ENCODE results near the gene ANLN.
"Not testable (repeated sequence)": the region's sequence is repeated elsewhere in the genome, so short reads cannot be mapped to it uniquely, and the experiment has no call there.

The ANLN gene

GRCh38 chr7:36459236-36459960, 69.7 kb downstream of the ANLN start:
- no peak overlapping the region for H3K9ac ChIP-seq (ENCODE audit: low read length)
- H3K4me1 ChIP-seq (ENCODE audit: control insufficient read depth, insufficient read depth, low read length) = no peaks in the 10 kb centered on the region
- H3K27me3 ChIP-seq (ENCODE audit: control insufficient read depth, insufficient read depth, low read length) = no peaks in the 10 kb centered on the region
- no peak overlapping the region for H3K4me3 ChIP-seq (ENCODE audit: low read length)
- no peaks in the 10 kb centered on the region for H3K9me3 ChIP-seq (ENCODE audit: control insufficient read depth, low read length)
- no peaks in the 10 kb centered on the region for H3K36me3 ChIP-seq (ENCODE audit: control insufficient read depth, insufficient read depth, low read length)

- no peaks in the 10 kb centered on the region for H3K27me3 ChIP-seq (ENCODE audit: control insufficient read depth, insufficient read depth, low read length)
- H3K4me1 ChIP-seq (ENCODE audit: control insufficient read depth, insufficient read depth, low read length) = no peaks in the 10 kb centered on the region
- no peaks in the 10 kb centered on the region for H3K36me3 ChIP-seq (ENCODE audit: control insufficient read depth, insufficient read depth, low read length)
- H3K4me3 ChIP-seq (ENCODE audit: low read length) = no peak overlapping the region
- H3K9ac ChIP-seq (ENCODE audit: low read length) = no peak overlapping the region
- H3K9me3 ChIP-seq (ENCODE audit: control insufficient read depth, low read length) = no peaks in the 10 kb centered on the region
Observed at GRCh38 chr7:36460811-36461429, 71.3 kb downstream of the ANLN start.

GRCh38 chr7:36462551-36463137, 73.0 kb downstream of the ANLN start:
- H3K4me3 ChIP-seq (ENCODE audit: low read length) = no peak overlapping the region
- H3K36me3 ChIP-seq (ENCODE audit: control insufficient read depth, insufficient read depth, low read length) = no peaks in the 10 kb centered on the region
- H3K27me3 ChIP-seq (ENCODE audit: control insufficient read depth, insufficient read depth, low read length) = no peaks in the 10 kb centered on the region
- H3K9ac ChIP-seq (ENCODE audit: low read length) = no peak overlapping the region
- no peaks in the 10 kb centered on the region for H3K9me3 ChIP-seq (ENCODE audit: control insufficient read depth, low read length)
- H3K4me1 ChIP-seq (ENCODE audit: control insufficient read depth, insufficient read depth, low read length) = no peaks in the 10 kb centered on the region

- H3K4me1 ChIP-seq (ENCODE audit: control insufficient read depth, insufficient read depth, low read length) = no peaks in the 10 kb centered on the region
- H3K9me3 ChIP-seq (ENCODE audit: control insufficient read depth, low read length) = no peaks in the 10 kb centered on the region
- no peak overlapping the region for H3K9ac ChIP-seq (ENCODE audit: low read length)
- no peak overlapping the region for H3K4me3 ChIP-seq (ENCODE audit: low read length)
- no peaks in the 10 kb centered on the region for H3K36me3 ChIP-seq (ENCODE audit: control insufficient read depth, insufficient read depth, low read length)
- H3K27me3 ChIP-seq (ENCODE audit: control insufficient read depth, insufficient read depth, low read length) = no peaks in the 10 kb centered on the region
Observed at GRCh38 chr7:36464271-36464670, 74.6 kb downstream of the ANLN start.

GRCh38 chr7:36466001-36466400, 76.3 kb downstream of the ANLN start:
- not testable (repeated sequence) for H3K9me3 ChIP-seq (ENCODE audit: control insufficient read depth, low read length)

DNA sequence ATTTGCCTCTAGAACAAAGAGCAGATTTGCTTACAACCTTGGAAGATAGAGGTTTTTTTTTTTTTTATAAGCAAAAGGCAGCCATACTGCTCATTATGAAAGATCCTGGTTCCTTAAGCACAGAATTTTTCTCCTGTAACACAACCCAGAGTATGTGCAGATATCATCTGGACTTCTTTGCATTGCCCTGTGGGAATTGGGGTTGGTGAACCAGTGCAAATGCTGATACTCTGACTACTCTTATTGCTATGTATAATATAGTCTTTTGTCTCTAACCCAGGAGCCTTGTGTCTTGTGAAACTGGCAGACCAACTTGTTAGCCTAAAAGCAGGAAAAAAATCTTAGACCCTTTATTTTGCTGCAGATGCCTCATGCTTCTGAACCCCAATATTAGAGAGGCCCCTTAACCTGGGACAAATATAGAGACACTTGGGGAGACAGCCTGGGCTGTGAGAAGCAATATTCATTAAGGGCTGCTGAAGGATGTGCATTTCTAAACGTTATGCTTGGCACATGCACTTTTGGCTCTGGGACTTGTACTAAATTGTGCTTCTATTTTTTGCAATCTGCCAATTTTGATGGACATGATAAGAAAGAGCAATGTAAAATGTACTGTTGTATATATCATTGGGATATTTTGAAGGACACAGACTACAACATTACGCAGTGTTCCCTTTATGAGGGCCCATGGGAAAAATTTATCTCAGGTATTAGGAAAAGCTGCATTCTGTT, 78.9 kb downstream of the ANLN start:
- no peaks in the 10 kb centered on the region for H3K36me3 ChIP-seq (ENCODE audit: control insufficient read depth, insufficient read depth, low read length)
- H3K4me1 ChIP-seq (ENCODE audit: control insufficient read depth, insufficient read depth, low read length) = no peaks in the 10 kb centered on the region
- no peak overlapping the region for H3K4me3 ChIP-seq (ENCODE audit: low read length)
- H3K9ac ChIP-seq (ENCODE audit: low read length) = no peak overlapping the region
- H3K27me3 ChIP-seq (ENCODE audit: control insufficient read depth, insufficient read depth, low read length) = no peaks in the 10 kb centered on the region
- H3K9me3 ChIP-seq (ENCODE audit: control insufficient read depth, low read length) = no peaks in the 10 kb centered on the region

More at GRCh38 chr7:36466001-36466400, 76.3 kb downstream of the ANLN start:
- H3K9ac ChIP-seq (ENCODE audit: low read length); H3K27me3 ChIP-seq (ENCODE audit: control insufficient read depth, insufficient read depth, low read length); H3K36me3 ChIP-seq (ENCODE audit: control insufficient read depth, insufficient read depth, low read length); H3K4me3 ChIP-seq (ENCODE audit: low read length); H3K4me1 ChIP-seq (ENCODE audit: control insufficient read depth, insufficient read depth, low read length): not testable (repeated sequence)

DNA sequence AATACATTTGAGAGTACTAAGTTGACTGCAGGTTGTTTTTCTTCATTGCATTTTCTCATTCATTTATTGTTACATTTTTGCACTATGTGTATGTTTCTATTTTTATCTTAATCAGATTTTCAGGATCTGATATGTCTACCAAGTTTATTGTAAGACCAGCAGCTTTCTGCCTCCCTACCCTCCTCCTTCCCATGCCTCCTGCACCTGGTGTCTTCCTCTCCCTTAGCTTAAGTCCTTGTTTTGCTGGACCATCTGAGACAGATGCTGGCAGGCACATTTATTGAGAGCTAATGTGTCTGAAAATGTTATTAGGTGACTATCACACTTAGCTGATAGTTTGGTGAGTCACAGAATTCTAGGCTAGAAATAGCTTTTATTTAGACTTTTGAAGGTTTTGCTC, 79.6 kb downstream of the ANLN start:
- Histone ChIP-seq H3K27me3 (ENCODE audit: control insufficient read depth, insufficient read depth, low read length) (no peaks in the 10 kb centered on the region), H3K4me3 (ENCODE audit: low read length) (no peak overlapping the region), H3K36me3 (ENCODE audit: control insufficient read depth, insufficient read depth, low read length) (no peaks in the 10 kb centered on the region), H3K9ac (ENCODE audit: low read length) (no peak overlapping the region), H3K4me1 (ENCODE audit: control insufficient read depth, insufficient read depth, low read length) (no peaks in the 10 kb centered on the region), H3K9me3 (ENCODE audit: control insufficient read depth, low read length) (no peaks in the 10 kb centered on the region)

- H3K9ac ChIP-seq (ENCODE audit: low read length) = no peak overlapping the region
- H3K4me3 ChIP-seq (ENCODE audit: low read length) = no peak overlapping the region
- no peaks in the 10 kb centered on the region for H3K27me3 ChIP-seq (ENCODE audit: control insufficient read depth, insufficient read depth, low read length)
- H3K36me3 ChIP-seq (ENCODE audit: control insufficient read depth, insufficient read depth, low read length) = no peaks in the 10 kb centered on the region
- H3K4me1 ChIP-seq (ENCODE audit: control insufficient read depth, insufficient read depth, low read length) = no peaks in the 10 kb centered on the region
- H3K9me3 ChIP-seq (ENCODE audit: control insufficient read depth, low read length) = no peaks in the 10 kb centered on the region
Observed at GRCh38 chr7:36472141-36472729, 82.6 kb downstream of the ANLN start.

DNA sequence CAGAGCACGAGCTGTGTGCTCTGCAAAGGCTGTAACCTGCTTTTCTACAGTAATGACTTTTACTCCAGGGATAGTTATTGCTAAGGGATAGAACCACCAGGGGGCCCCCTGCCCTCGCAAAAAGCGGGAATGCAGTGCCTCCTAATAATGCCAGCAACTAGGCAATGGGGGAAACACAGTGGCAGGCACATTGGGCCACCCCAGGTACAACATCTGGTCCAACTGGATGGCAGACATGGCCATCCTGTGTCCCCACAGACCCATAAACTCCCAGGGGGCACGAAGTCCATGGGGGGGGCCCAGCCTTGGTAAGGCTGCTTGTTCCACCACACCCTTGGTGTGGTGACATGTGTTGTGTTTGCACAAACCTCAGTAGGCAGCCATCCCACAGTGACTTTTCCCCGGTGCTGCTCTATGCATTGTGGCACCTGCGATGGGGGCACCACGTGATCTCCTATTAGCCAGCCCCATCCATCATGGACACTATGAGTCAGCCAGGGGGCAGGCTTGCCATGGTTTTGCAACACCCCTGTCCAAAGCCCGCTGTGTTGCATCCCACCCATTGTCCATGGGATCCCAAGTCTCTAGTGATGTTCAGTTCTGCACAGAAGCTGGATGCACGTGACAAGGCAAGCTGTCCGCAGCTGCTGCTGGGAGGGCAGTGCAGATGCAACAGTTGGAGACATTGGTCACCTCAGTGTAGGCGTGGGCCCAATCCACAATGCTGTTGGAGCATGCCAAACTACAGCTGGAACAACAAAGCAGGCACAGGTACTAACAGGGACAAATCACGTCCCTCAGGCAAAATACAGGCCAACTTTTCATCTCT, 84.0 kb downstream of the ANLN start:
- no peaks in the 10 kb centered on the region for H3K36me3 ChIP-seq (ENCODE audit: control insufficient read depth, insufficient read depth, low read length)
- H3K27me3 ChIP-seq (ENCODE audit: control insufficient read depth, insufficient read depth, low read length) = no peaks in the 10 kb centered on the region
- H3K9me3 ChIP-seq (ENCODE audit: control insufficient read depth, low read length) = no peaks in the 10 kb centered on the region
- no peak overlapping the region for H3K9ac ChIP-seq (ENCODE audit: low read length)
- no peaks in the 10 kb centered on the region for H3K4me1 ChIP-seq (ENCODE audit: control insufficient read depth, insufficient read depth, low read length)
- no peak overlapping the region for H3K4me3 ChIP-seq (ENCODE audit: low read length)

DNA sequence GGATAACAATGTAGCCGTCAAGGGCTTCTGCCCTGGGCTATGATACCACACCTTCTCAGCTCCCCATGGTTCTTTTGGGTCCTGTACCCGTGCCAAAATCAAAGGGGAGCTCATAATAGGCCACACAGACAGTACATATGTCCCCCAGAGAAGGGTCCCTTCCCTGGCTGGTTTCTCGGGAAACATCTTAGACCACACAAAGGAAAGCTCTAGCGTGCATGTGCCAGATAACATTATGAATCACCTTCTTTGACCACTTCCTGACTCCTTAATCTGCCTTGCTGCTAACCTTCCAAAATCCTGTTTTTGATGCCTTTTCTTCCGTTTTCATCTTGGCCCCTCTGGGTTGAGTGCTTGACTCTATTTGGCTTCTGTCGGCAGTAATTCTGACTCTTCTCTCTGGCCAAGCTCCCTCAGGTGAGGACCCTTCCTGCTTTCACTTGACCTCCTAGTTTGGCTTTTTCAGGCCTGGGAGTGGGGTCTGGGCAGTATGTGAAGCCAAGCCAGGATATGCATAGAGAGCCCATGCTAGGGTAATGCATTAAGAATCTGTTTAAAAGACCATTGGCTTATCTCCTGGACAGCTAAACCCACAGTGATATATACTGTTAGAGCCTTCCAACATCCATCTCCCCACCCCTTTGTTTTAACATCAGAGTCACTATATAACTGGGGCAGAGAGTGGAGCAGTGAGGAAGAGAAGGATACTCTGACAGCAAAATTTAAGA, 84.8 kb downstream of the ANLN start:
- Histone ChIP-seq H3K9ac (ENCODE audit: low read length) (no peak overlapping the region), H3K9me3 (ENCODE audit: control insufficient read depth, low read length) (no peaks in the 10 kb centered on the region), H3K36me3 (ENCODE audit: control insufficient read depth, insufficient read depth, low read length) (no peaks in the 10 kb centered on the region), H3K4me1 (ENCODE audit: control insufficient read depth, insufficient read depth, low read length) (no peaks in the 10 kb centered on the region), H3K27me3 (ENCODE audit: control insufficient read depth, insufficient read depth, low read length) (no peaks in the 10 kb centered on the region), H3K4me3 (ENCODE audit: low read length) (no peak overlapping the region)

GRCh38 chr7:36475011-36475342, 85.3 kb downstream of the ANLN start:
- Histone ChIP-seq H3K4me3 (ENCODE audit: low read length) (no peak overlapping the region), H3K9ac (ENCODE audit: low read length) (no peak overlapping the region), H3K36me3 (ENCODE audit: control insufficient read depth, insufficient read depth, low read length) (no peaks in the 10 kb centered on the region), H3K4me1 (ENCODE audit: control insufficient read depth, insufficient read depth, low read length) (no peaks in the 10 kb centered on the region), H3K27me3 (ENCODE audit: control insufficient read depth, insufficient read depth, low read length) (no peaks in the 10 kb centered on the region), H3K9me3 (ENCODE audit: control insufficient read depth, low read length) (no peaks in the 10 kb centered on the region)
